ENCODE results near the gene ECI2. TPM values are rescaled to one million over a fixed set of nuclear protein-coding genes. Genes with fewer than 3 reads are reported as not detected.

ECI2 gene
- 163 and 235 TPM in 2 replicates for total RNA-seq (2014; rRNA removed; shearing (Covaris generic))

- peak; percentile 60 for DNase-seq (ENCODE audit: low spot score)
Measured at GRCh38 chr6:4134841-4135664, at the start of gene ECI2. Gene ECI2 (minus strand): TSS chr6:4135575. CDS start chr6:4135560, 15 bp downstream.

- no peak for DNase-seq (ENCODE audit: low spot score)
Measured at GRCh38 chr6:4180652-4181255, 45.4 kb upstream of the ECI2 start.

- no peak for DNase-seq (ENCODE audit: low spot score)
Measured at GRCh38 chr6:4179960-4180651, 44.7 kb upstream of the ECI2 start.

GRCh38 chr6:4178737-4179333 is 43.5 kb upstream of the ECI2 start:
- no peak for DNase-seq (ENCODE audit: low spot score)

- no peak for DNase-seq (ENCODE audit: low spot score)
Measured at GRCh38 chr6:4176907-4177306, 41.5 kb upstream of the ECI2 start.

GRCh38 chr6:4174042-4174441 is 38.7 kb upstream of the ECI2 start:
- DNase-seq (ENCODE audit: low spot score), result no peak

GRCh38 chr6:4172368-4172767 is 37.0 kb upstream of the ECI2 start:
- DNase-seq (ENCODE audit: low spot score), result no peak

GRCh38 chr6:4170297-4170696 is 34.9 kb upstream of the ECI2 start:
- no peak for DNase-seq (ENCODE audit: low spot score)

GRCh38 chr6:4169028-4169789 is 33.8 kb upstream of the ECI2 start:
- no peak for DNase-seq (ENCODE audit: low spot score)

- no peak for DNase-seq (ENCODE audit: low spot score)
Measured at GRCh38 chr6:4167833-4168232, 32.5 kb upstream of the ECI2 start.

- no peak for DNase-seq (ENCODE audit: low spot score)
Measured at GRCh38 chr6:4167123-4167522, 31.7 kb upstream of the ECI2 start.

GRCh38 chr6:4164456-4164855 is 29.1 kb upstream of the ECI2 start:
- no peak for DNase-seq (ENCODE audit: low spot score)

- DNase-seq (ENCODE audit: low spot score), result no peak
Measured at GRCh38 chr6:4164117-4164442, 28.7 kb upstream of the ECI2 start.

- DNase-seq (ENCODE audit: low spot score), result no peak
Measured at GRCh38 chr6:4163408-4164116, 28.2 kb upstream of the ECI2 start.

- no peak for DNase-seq (ENCODE audit: low spot score)
Measured at GRCh38 chr6:4162370-4162769, 27.0 kb upstream of the ECI2 start.

GRCh38 chr6:4159491-4159890 is 24.1 kb upstream of the ECI2 start:
- DNase-seq (ENCODE audit: low spot score), result no peak

GRCh38 chr6:4157506-4157905 is 22.1 kb upstream of the ECI2 start:
- DNase-seq (ENCODE audit: low spot score), result no peak

- peak; percentile 81 for DNase-seq (ENCODE audit: low spot score)
Measured at GRCh38 chr6:4155848-4156466, 20.6 kb upstream of the ECI2 start.

GRCh38 chr6:4153514-4153985 is 18.2 kb upstream of the ECI2 start:
- DNase-seq (ENCODE audit: low spot score), result no peak

GRCh38 chr6:4145083-4145482 is 9.7 kb upstream of the ECI2 start:
- DNase-seq (ENCODE audit: low spot score), result no peak

All from A172 (cell line).